Smooth muscle cell (in vitro differentiated cells): ENCODE results near the gene SIRT7. TPM values are rescaled to one million over a fixed set of nuclear protein-coding genes. Genes with fewer than 3 reads are reported as not detected.

Source experiments
- DNase-seq: peaks from one replicate; lab custom pipeline; 2025; ENCODE audit not compliant: unreplicated experiment; lab: John Stamatoyannopoulos, UW
- H2AFZ ChIP-seq: fragments of 200-600 bp; sonication (generic); 2 replicates; pipeline ENCODE4 v1.6.0; 2016; ENCODE audit warnings: antibody characterized with exemption, low read depth, mild to moderate bottlenecking
- H3F3A ChIP-seq: fragments of 200-600 bp; sonication (generic); 2 replicates; pipeline ENCODE4 v1.6.0; 2017; ENCODE audit warnings: antibody characterized with exemption, low read depth
- H3K27ac ChIP-seq: fragments of 200-600 bp; sonication (generic); 2 replicates; pipeline ENCODE4 v1.5.1; 2016; ENCODE audit warnings: low read depth, mild to moderate bottlenecking
- H3K27me3 ChIP-seq: fragments of 200-600 bp; sonication (generic); 2 replicates; pipeline ENCODE4 v1.6.1; 2016; ENCODE audit warnings: low read depth, mild to moderate bottlenecking
- H3K36me3 ChIP-seq: fragments of 200-600 bp; sonication (generic); 2 replicates; pipeline ENCODE4 v1.5.1; 2016; ENCODE audit warnings: low read depth
- H3K4me1 ChIP-seq: fragments of 200-600 bp; sonication (generic); 2 replicates; pipeline ENCODE4 v1.5.1; 2016; ENCODE audit warnings: low read depth
- H3K4me2 ChIP-seq: fragments of 200-600 bp; sonication (generic); 2 replicates; pipeline ENCODE4 v1.6.0; 2016; ENCODE audit warnings: mild to moderate bottlenecking
- H3K4me3 ChIP-seq: fragments of 200-600 bp; sonication (generic); 2 replicates; pipeline ENCODE4 v1.5.1; 2016; ENCODE audit warnings: mild to moderate bottlenecking
- H3K79me2 ChIP-seq: fragments of 200-600 bp; sonication (generic); 2 replicates; pipeline ENCODE4 v1.6.0; 2016; ENCODE audit warnings: low read depth, mild to moderate bottlenecking
- H3K9ac ChIP-seq: fragments of 200-600 bp; sonication (generic); 2 replicates; pipeline ENCODE4 v1.6.0; 2016; ENCODE audit warnings: low read depth
- H3K9me3 ChIP-seq: fragments of 200-600 bp; sonication (generic); replicated peaks from 2 replicates; pipeline ENCODE4 v1.5.1; 2016; ENCODE audit warnings: low read depth
- H4K20me1 ChIP-seq: fragments of 200-600 bp; sonication (generic); 2 replicates; pipeline ENCODE4 v1.6.0; 2016; ENCODE audit warnings: low read depth
- CTCF ChIP-seq: fragments of 200-600 bp; sonication (generic); IDR thresholded peaks from 2 replicates; pipeline ENCODE4 v1.5.1; 2017; ENCODE audit warnings: borderline replicate concordance, mild to moderate bottlenecking, antibody characterized with exemption; ENCODE audit not compliant: insufficient read depth, poor library complexity, severe bottlenecking
- WGBS: methylation state at CpG from one replicate; pipeline ENCODE4 v1.1.7; 2016; ENCODE audit warnings: low lambda C conversion rate; 5-methylcytosine and 5-hydroxymethylcytosine counted together
- polyA plus RNA-seq: library from polyadenylated mRNA; unstranded; fragments of >200 nt; fragmentation: Nextera tagmentation; extraction: Ambion mirVana; gene quantifications from 2 replicates; pipeline ENCODE4 v1.2.1, GENCODE V29; 2016
- total RNA-seq: library from RNA; depleted of rRNA; stranded (reverse); fragments of >200 nt; gene quantifications from 2 replicates; pipeline ENCODE4 v1.2.3, GENCODE V29; 2014

The SIRT7 gene
- total and polyA plus RNA-seq, 2 experiments from 2014 or later: 10.1 to 19.9 TPM

- DNase-seq: no peak
- Histone ChIP-seq H2AFZ (no peak overlapping the region), H3K4me3 (no peak overlapping the region), H3K9me3 (no peaks in the 10 kb centered on the region), H3K4me1 (no peaks in the 10 kb centered on the region), H3F3A (no peaks in the 10 kb centered on the region), H3K9ac (no peak overlapping the region), H3K79me2 (no peaks in the 10 kb centered on the region), H3K27ac (no peak overlapping the region), H3K4me2 (no peak overlapping the region), H3K36me3 (no peaks in the 10 kb centered on the region), H3K27me3 (peaks cover 30% of the 10 kb centered on the region), H4K20me1 (no peaks in the 10 kb centered on the region)
- WGBS: 82% methylated on average over 15 of the region's 15 CpGs
- peak; percentile 2 for TF ChIP-seq CTCF
Observed at GRCh38 chr17:81958633-81959342, 40.8 kb upstream of the SIRT7 start.

- Histone ChIP-seq H3K4me2 (no peak overlapping the region), H3K27ac (no peak overlapping the region), H3K36me3 (no peaks in the 10 kb centered on the region), H3K27me3 (peaks cover 30% of the 10 kb centered on the region), H3K4me3 (no peak overlapping the region), H3K9me3 (no peaks in the 10 kb centered on the region), H3K4me1 (no peaks in the 10 kb centered on the region), H4K20me1 (no peaks in the 10 kb centered on the region), H3K79me2 (no peaks in the 10 kb centered on the region), H3K9ac (no peak overlapping the region), H2AFZ (no peak overlapping the region), H3F3A (no peaks in the 10 kb centered on the region)
- no peak for DNase-seq
- WGBS: 92% methylated on average over 18 of the region's 19 CpGs
- TF ChIP-seq CTCF: no peak
Observed at GRCh38 chr17:81957691-81958432, 39.9 kb upstream of the SIRT7 start.

GRCh38 chr17:81956607-81957589, 38.9 kb upstream of the SIRT7 start:
- Histone ChIP-seq H3K79me2 (no peaks in the 10 kb centered on the region), H3K27ac (no peak overlapping the region), H3K4me3 (no peak overlapping the region), H3F3A (no peaks in the 10 kb centered on the region), H3K4me2 (no peak overlapping the region), H3K27me3 (peaks cover 26% of the 10 kb centered on the region), H2AFZ (no peak overlapping the region), H3K9me3 (no peaks in the 10 kb centered on the region), H3K9ac (no peak overlapping the region), H3K4me1 (no peaks in the 10 kb centered on the region), H3K36me3 (no peaks in the 10 kb centered on the region), H4K20me1 (no peaks in the 10 kb centered on the region)
- no peak for TF ChIP-seq CTCF
- WGBS: 88% methylated on average over 45 of the region's 45 CpGs
- no peak for DNase-seq
